Measurements from ENCODE around the gene CCDC85C. TPM values are rescaled to one million over a fixed set of nuclear protein-coding genes. Genes with fewer than 3 reads are reported as not detected.

The CCDC85C gene
- total and polyA plus RNA-seq, 3 donors from 2014 or later: 25.6 to 28.3 (median 26.4) TPM

GRCh38 chr14:99560403-99560802, 43.6 kb downstream of the CCDC85C start:
- Histone ChIP-seq H3K4me3 (no peak overlapping the region), H3K4me1 (peaks cover 29% of the 10 kb centered on the region), H3K27ac (no peak overlapping the region), H3K27me3 (no peaks in the 10 kb centered on the region), H3K36me3 (ENCODE audit: low read depth, missing control alignments) (no peaks in the 10 kb centered on the region), H3K9me3 (no peaks in the 10 kb centered on the region)
- DNase-seq: no peak
- no peak for TF ChIP-seq CTCF (IDR thresholded peaks at IDR 0.05)
- TF ChIP-seq POLR2A (IDR thresholded peaks at IDR 0.05): no peak
- WGBS, 2 donors: 92 to 93% methylated on average over 13 of the region's 13 CpGs
- intact Hi-C loops (cut with DNase I; ENCODE audit: low total_unique reads): no loop called here

GRCh38 chr14:99559286-99559990, 44.6 kb downstream of the CCDC85C start:
- TF ChIP-seq CTCF (IDR thresholded peaks at IDR 0.05) (no peak), POLR2A (IDR thresholded peaks at IDR 0.05) (no peak)
- whole genome bisulfite sequencing, 2 donors: 80 to 82% methylated on average over 16 of the region's 16 CpGs
- peaks cover 29% of the 10 kb centered on the region for H3K4me1 ChIP-seq
- H3K9me3 ChIP-seq: no peaks in the 10 kb centered on the region
- H3K36me3 ChIP-seq (ENCODE audit: low read depth, missing control alignments): no peaks in the 10 kb centered on the region
- DNase-seq: no peak
- no peak overlapping the region for H3K4me3 ChIP-seq
- intact Hi-C loops (cut with DNase I; ENCODE audit: low total_unique reads): no loop called here
- H3K27ac ChIP-seq: no peak overlapping the region
- H3K27me3 ChIP-seq: no peaks in the 10 kb centered on the region

- intact Hi-C loops (cut with DNase I; ENCODE audit: low total_unique reads): no loop called here
- TF ChIP-seq CTCF (IDR thresholded peaks at IDR 0.05): no peak
- TF ChIP-seq POLR2A (IDR thresholded peaks at IDR 0.05): no peak
- WGBS, 2 donors: 84 to 94% methylated on average over 10 of the region's 10 CpGs
Measured at GRCh38 chr14:99556134-99556791, 47.7 kb downstream of the CCDC85C start.

GRCh38 chr14:99554757-99555531, 49.1 kb downstream of the CCDC85C start:
- Histone ChIP-seq H3K36me3 (ENCODE audit: low read depth, missing control alignments) (no peaks in the 10 kb centered on the region), H3K27ac (no peak overlapping the region), H3K4me3 (no peak overlapping the region), H3K9me3 (no peaks in the 10 kb centered on the region), H3K27me3 (no peaks in the 10 kb centered on the region), H3K4me1 (peaks cover 26% of the 10 kb centered on the region)
- intact Hi-C loops (cut with DNase I; ENCODE audit: low total_unique reads): no loop called here
- 64 to 68% methylated on average over 6 to 9 of the region's 9 CpGs for WGBS, 2 donors
- TF ChIP-seq POLR2A (IDR thresholded peaks at IDR 0.05) (no peak), CTCF (IDR thresholded peaks at IDR 0.05) (no peak)
- peak; percentile 62 for DNase-seq

More at GRCh38 chr14:99556134-99556791, 47.7 kb downstream of the CCDC85C start:
- Histone ChIP-seq H3K4me3 (no peak overlapping the region), H3K36me3 (ENCODE audit: low read depth, missing control alignments) (no peaks in the 10 kb centered on the region), H3K27ac (no peak overlapping the region), H3K9me3 (no peaks in the 10 kb centered on the region), H3K27me3 (no peaks in the 10 kb centered on the region), H3K4me1 (peaks cover 29% of the 10 kb centered on the region)
- DNase-seq: no peak

All from testis (tissue), 3 donors.